GM06990 (cell line): ENCODE data around the gene MAD2L1BP.
A peak's percentile ranks its signal among the peaks of the same experiment; 100 is the strongest.
"Not testable (repeated sequence)": the region's sequence is repeated elsewhere in the genome, so short reads cannot be mapped to it uniquely, and the experiment has no call there.

Source experiments
- DNase-seq: peaks from one replicate; pipeline ENCODE4 v3.0.0-alpha.2; 2011; ENCODE audit not compliant: insufficient read length; ENCODE audit errors: extremely low read depth
- H3K27me3 ChIP-seq: replicated peaks from 2 replicates; pipeline ENCODE4 v1.6.0; 2011; ENCODE audit warnings: low read length; ENCODE audit not compliant: control insufficient read depth, insufficient read depth
- H3K36me3 ChIP-seq: 2 replicates; pipeline ENCODE4 v1.5.1; 2011; ENCODE audit warnings: low read length; ENCODE audit not compliant: control insufficient read depth, insufficient read depth
- H3K4me3 ChIP-seq: replicated peaks from 2 replicates; pipeline ENCODE4 v1.5.1; 2011; ENCODE audit warnings: low read depth, mild to moderate bottlenecking, control low read depth, low read length
- TF ChIP-seq, protein P1 (sequence below): IDR thresholded peaks from 2 replicates; pipeline ENCODE4 v1.5.1; 2011; ENCODE audit warnings: low read length, control low read depth, mild to moderate bottlenecking, inconsistent platforms; ENCODE audit not compliant: insufficient read depth, poor library complexity, severe bottlenecking

The MAD2L1BP gene

GRCh38 chr6:43657221-43657802 is 21.7 kb downstream of the MAD2L1BP start:
- H3K27me3 ChIP-seq: no peaks in the 10 kb centered on the region
- TF ChIP-seq, protein P1, sequence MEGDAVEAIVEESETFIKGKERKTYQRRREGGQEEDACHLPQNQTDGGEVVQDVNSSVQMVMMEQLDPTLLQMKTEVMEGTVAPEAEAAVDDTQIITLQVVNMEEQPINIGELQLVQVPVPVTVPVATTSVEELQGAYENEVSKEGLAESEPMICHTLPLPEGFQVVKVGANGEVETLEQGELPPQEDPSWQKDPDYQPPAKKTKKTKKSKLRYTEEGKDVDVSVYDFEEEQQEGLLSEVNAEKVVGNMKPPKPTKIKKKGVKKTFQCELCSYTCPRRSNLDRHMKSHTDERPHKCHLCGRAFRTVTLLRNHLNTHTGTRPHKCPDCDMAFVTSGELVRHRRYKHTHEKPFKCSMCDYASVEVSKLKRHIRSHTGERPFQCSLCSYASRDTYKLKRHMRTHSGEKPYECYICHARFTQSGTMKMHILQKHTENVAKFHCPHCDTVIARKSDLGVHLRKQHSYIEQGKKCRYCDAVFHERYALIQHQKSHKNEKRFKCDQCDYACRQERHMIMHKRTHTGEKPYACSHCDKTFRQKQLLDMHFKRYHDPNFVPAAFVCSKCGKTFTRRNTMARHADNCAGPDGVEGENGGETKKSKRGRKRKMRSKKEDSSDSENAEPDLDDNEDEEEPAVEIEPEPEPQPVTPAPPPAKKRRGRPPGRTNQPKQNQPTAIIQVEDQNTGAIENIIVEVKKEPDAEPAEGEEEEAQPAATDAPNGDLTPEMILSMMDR: no peak
- no peak overlapping the region for H3K4me3 ChIP-seq
- DNase-seq: no peak
- H3K36me3 ChIP-seq: no peaks in the 10 kb centered on the region

GRCh38 chr6:43658161-43658560 is 22.5 kb downstream of the MAD2L1BP start:
- DNase-seq: no peak
- TF ChIP-seq, protein P1: no peak
- no peak overlapping the region for H3K4me3 ChIP-seq
- H3K27me3 ChIP-seq: no peaks in the 10 kb centered on the region
- no peaks in the 10 kb centered on the region for H3K36me3 ChIP-seq

- not testable (repeated sequence) for H3K4me3 ChIP-seq, H3K36me3 ChIP-seq, H3K27me3 ChIP-seq, DNase-seq
Measured at GRCh38 chr6:43662948-43663347, 27.3 kb downstream of the MAD2L1BP start.

GRCh38 chr6:43665376-43665775 is 29.7 kb downstream of the MAD2L1BP start:
- Histone ChIP-seq H3K36me3 (no peaks in the 10 kb centered on the region; the same call in none of the 2 replicates), H3K27me3 (no peaks in the 10 kb centered on the region), H3K4me3 (no peak overlapping the region)
- TF ChIP-seq, protein P1: no peak
- no peak for DNase-seq

DNA sequence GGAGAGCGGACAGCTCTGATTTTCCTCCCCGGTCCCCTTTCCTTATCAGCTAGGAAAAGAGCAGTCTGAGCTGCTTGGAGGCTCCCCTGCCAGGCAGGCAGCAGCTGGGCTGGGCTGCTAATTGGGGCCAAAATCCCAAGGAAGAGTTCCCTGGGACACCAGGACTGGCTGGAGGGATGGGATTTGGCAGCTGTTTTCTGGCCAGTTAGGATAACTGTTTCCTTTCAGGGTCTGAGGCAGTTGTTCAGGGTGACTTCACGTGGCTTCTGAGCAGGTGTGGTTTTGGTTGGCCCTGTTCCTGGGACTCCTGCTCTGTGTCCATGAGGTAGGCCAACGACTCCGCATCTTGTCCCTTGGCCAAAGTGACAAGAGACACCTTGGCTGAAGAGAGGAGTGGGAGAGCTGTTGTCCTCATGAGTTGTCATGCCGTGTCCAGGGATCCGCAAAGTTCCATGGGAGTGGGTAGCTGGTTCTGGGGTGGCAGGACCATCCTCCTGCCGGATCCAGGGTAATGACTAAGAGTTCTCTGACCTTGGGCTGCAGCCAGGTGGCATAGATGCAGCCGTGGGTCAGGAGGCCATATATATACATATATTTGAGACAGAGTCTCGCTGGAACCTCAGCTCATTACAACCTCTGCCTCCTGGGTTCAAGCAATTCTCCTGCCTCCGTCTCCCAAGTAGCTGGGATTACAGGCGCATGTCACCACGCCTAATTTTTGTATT is 30.7 kb downstream of the MAD2L1BP start:
- no peak for DNase-seq
- TF ChIP-seq, protein P1: no peak
- no peaks in the 10 kb centered on the region for H3K27me3 ChIP-seq
- peaks cover 9% of the 10 kb centered on the region for H3K36me3 ChIP-seq
- no peak overlapping the region for H3K4me3 ChIP-seq

- peaks cover 13% of the 10 kb centered on the region for H3K36me3 ChIP-seq
- peak; percentile 76 for DNase-seq
- H3K27me3 ChIP-seq: no peaks in the 10 kb centered on the region
- no peak overlapping the region for H3K4me3 ChIP-seq
- TF ChIP-seq, protein P1: peak; percentile 97
Measured at GRCh38 chr6:43667245-43668150, 31.9 kb downstream of the MAD2L1BP start.
